GM13976 (cell line): Measurements from ENCODE around the gene NR2F2.
A peak's percentile ranks its signal among the peaks of the same experiment; 100 is the strongest.

Source experiments
- DNase-seq: peaks from one replicate; pipeline ENCODE4 v3.0.0; 2012; ENCODE audit warnings: low spot score
- CTCF ChIP-seq: IDR thresholded peaks from 2 replicates; pipeline ENCODE4 v1.5.1; 2012; ENCODE audit warnings: borderline replicate concordance, mild to moderate bottlenecking; ENCODE audit not compliant: insufficient read depth; ENCODE audit errors: extremely low read depth, missing control alignments, control extremely low read depth
- in situ Hi-C: fragments of 300-500 bp; cut with MboI; formaldehyde crosslinking; loops from one replicate; pipeline ENCODE4 v1.12.0; 2022; ENCODE audit warnings: low sequenced_read_pairs, mixed read lengths, inconsistent platforms; ENCODE audit not compliant: unreplicated experiment

NR2F2 gene

GRCh38 chr15:96345560-96346399, 15.3 kb downstream of the NR2F2 start:
- in situ Hi-C loops = loop anchor here (25.0 kb wide), 1 partner anchor 1083 kb away; no protein-coding TSS in a partner anchor

GRCh38 chr15:96346409-96346970, 16.0 kb downstream of the NR2F2 start:
- no peak for TF ChIP-seq CTCF
- no peak for DNase-seq
- in situ Hi-C loops = loop anchor here (25.0 kb wide), 1 partner anchor 1084 kb away; no protein-coding TSS in a partner anchor

More at GRCh38 chr15:96345560-96346399, 15.3 kb downstream of the NR2F2 start:
- peak; percentile 29 for TF ChIP-seq CTCF
- peak; percentile 79 for DNase-seq

GRCh38 chr15:96347181-96348111, 16.9 kb downstream of the NR2F2 start:
- TF ChIP-seq CTCF = no peak
- in situ Hi-C loops = loop anchor here (25.0 kb wide), 1 partner anchor 1085 kb away; no protein-coding TSS in a partner anchor

GRCh38 chr15:96348112-96349027, 17.9 kb downstream of the NR2F2 start:
- in situ Hi-C loops = loop anchor here (25.0 kb wide), 1 partner anchor 1086 kb away; no protein-coding TSS in a partner anchor
- no peak for DNase-seq
- TF ChIP-seq CTCF = no peak

More at GRCh38 chr15:96347181-96348111, 16.9 kb downstream of the NR2F2 start:
- DNase-seq = no peak

- TF ChIP-seq CTCF = no peak
- in situ Hi-C loops = loop anchor here (25.0 kb wide), 1 partner anchor 1087 kb away; no protein-coding TSS in a partner anchor
- DNase-seq = no peak
Observed at GRCh38 chr15:96349034-96349856, 18.7 kb downstream of the NR2F2 start.
